ENCODE data around the gene UNC13B. TPM values are rescaled to one million over a fixed set of nuclear protein-coding genes. Genes with fewer than 3 reads are reported as not detected.

Gene UNC13B
- total RNA-seq, 1 donor from 2014 or later: 30.5 TPM

DNA sequence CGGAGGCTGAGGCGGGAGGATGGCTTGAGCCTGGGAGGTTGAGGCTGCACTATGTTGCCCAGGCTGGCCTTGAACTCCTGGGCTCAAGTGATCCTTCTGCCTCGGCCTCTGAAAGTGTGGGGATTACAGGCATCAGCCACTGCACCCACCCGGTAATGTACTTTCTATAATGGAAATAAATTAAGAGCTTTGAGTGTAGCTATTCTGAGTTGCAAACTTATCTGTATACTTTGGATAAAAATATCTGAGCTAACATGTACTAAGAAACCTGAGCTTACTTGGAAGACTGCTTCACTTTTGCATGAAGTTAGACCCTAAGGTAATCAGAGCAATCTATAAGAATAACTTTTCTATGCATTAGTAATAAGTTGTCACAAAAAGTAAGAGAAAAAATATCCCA lies 50.0 kb downstream of the UNC13B start:
- Histone ChIP-seq H3K27me3 (ENCODE audit: insufficient read depth, low read length) (no peaks in the 10 kb centered on the region), H3K36me3 (ENCODE audit: insufficient read depth, low read length) (no peaks in the 10 kb centered on the region), H3K4me1 (ENCODE audit: insufficient read depth, low read length) (no peaks in the 10 kb centered on the region), H2AFZ (ENCODE audit: low read depth, low read length) (no peak overlapping the region), H3K9ac (ENCODE audit: low read length) (no peak overlapping the region), H4K20me1 (ENCODE audit: insufficient read depth, low read length) (no peaks in the 10 kb centered on the region), H3K9me3 (ENCODE audit: insufficient read depth, low read depth, low read length) (no peaks in the 10 kb centered on the region), H3K27ac (ENCODE audit: low read depth, low read length) (no peak overlapping the region), H3K4me2 (ENCODE audit: low read length) (no peak overlapping the region), H3K79me2 (ENCODE audit: insufficient read depth, low read length) (no peaks in the 10 kb centered on the region), H3K4me3 (ENCODE audit: insufficient read depth, low read depth, low read length) (no peak overlapping the region)
- TF ChIP-seq, protein P1, sequence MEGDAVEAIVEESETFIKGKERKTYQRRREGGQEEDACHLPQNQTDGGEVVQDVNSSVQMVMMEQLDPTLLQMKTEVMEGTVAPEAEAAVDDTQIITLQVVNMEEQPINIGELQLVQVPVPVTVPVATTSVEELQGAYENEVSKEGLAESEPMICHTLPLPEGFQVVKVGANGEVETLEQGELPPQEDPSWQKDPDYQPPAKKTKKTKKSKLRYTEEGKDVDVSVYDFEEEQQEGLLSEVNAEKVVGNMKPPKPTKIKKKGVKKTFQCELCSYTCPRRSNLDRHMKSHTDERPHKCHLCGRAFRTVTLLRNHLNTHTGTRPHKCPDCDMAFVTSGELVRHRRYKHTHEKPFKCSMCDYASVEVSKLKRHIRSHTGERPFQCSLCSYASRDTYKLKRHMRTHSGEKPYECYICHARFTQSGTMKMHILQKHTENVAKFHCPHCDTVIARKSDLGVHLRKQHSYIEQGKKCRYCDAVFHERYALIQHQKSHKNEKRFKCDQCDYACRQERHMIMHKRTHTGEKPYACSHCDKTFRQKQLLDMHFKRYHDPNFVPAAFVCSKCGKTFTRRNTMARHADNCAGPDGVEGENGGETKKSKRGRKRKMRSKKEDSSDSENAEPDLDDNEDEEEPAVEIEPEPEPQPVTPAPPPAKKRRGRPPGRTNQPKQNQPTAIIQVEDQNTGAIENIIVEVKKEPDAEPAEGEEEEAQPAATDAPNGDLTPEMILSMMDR (IDR thresholded peaks at IDR 0.05; ENCODE audit: insufficient read depth, low read depth, low read length): no peak
- TF ChIP-seq EZH2 (IDR thresholded peaks at IDR 0.05; ENCODE audit: insufficient read depth, low read length): no peak
- H3K27ac Mint-ChIP-seq (ENCODE audit: unreplicated experiment): no peak overlapping the region
- no peak for FAIRE-seq
- H3K27me3 Mint-ChIP-seq (ENCODE audit: low read depth, unreplicated experiment): no peaks in the 10 kb centered on the region
- no peak for DNase-seq (ENCODE audit: low read depth)
- peaks cover 2% of the 10 kb centered on the region for H3K36me3 Mint-ChIP-seq (ENCODE audit: low read depth, unreplicated experiment)
- H3K4me3 Mint-ChIP-seq (ENCODE audit: unreplicated experiment): no peak overlapping the region
- H3K9me3 Mint-ChIP-seq (ENCODE audit: unreplicated experiment): peaks cover 8% of the 10 kb centered on the region
- H3K4me1 Mint-ChIP-seq (ENCODE audit: low read depth, unreplicated experiment): peaks cover 4% of the 10 kb centered on the region

DNA sequence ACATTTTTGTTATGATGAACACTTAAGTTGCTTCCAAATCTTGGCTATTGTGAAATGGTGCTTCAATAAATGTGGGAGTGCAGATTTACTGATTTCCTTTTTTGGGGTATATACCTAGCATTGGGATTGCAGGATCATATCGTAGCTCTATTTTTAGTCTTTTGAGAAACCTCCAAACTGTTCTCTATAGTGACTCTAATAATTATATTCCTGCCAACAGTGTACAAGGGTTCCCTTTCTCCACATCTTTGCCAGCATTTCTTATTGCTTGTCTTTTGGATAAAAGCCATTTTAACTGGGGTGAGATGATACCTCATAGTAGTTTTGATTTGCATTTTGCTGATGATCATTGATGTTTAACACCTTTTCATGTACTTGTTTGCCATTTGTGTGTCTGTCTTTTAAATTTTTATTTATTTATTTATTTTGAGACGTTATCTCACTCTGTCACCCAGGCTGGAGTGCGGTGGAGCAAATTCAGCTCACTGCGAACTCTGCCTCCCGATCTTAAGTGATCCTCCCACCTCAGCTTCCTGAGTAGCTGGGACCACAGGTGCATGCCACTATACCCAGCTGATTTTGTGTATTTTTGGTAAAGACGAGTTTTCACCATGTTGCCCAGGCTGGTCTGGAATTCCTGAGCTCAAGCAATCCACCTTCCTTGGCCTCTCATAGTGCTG lies 59.0 kb downstream of the UNC13B start:
- Histone ChIP-seq H3K4me1 (ENCODE audit: insufficient read depth, low read length) (no peaks in the 10 kb centered on the region), H3K4me3 (ENCODE audit: insufficient read depth, low read depth, low read length) (no peak overlapping the region), H3K9me3 (ENCODE audit: insufficient read depth, low read depth, low read length) (no peaks in the 10 kb centered on the region), H3K27ac (ENCODE audit: low read depth, low read length) (no peak overlapping the region), H3K36me3 (ENCODE audit: insufficient read depth, low read length) (no peaks in the 10 kb centered on the region), H4K20me1 (ENCODE audit: insufficient read depth, low read length) (no peaks in the 10 kb centered on the region), H3K4me2 (ENCODE audit: low read length) (no peak overlapping the region), H3K79me2 (ENCODE audit: insufficient read depth, low read length) (peaks cover 3% of the 10 kb centered on the region), H2AFZ (ENCODE audit: low read depth, low read length) (no peak overlapping the region), H3K27me3 (ENCODE audit: insufficient read depth, low read length) (no peaks in the 10 kb centered on the region), H3K9ac (ENCODE audit: low read length) (no peak overlapping the region)
- Mint-ChIP-seq H3K4me1 (ENCODE audit: low read depth, unreplicated experiment) (no peaks in the 10 kb centered on the region), H3K4me3 (ENCODE audit: unreplicated experiment) (no peak overlapping the region), H3K27me3 (ENCODE audit: low read depth, unreplicated experiment) (no peaks in the 10 kb centered on the region), H3K36me3 (ENCODE audit: low read depth, unreplicated experiment) (peaks cover 12% of the 10 kb centered on the region), H3K9me3 (ENCODE audit: unreplicated experiment) (peaks cover 13% of the 10 kb centered on the region), H3K27ac (ENCODE audit: unreplicated experiment) (no peak overlapping the region)
- DNase-seq (ENCODE audit: low read depth) (no peak), FAIRE-seq (no peak)
- TF ChIP-seq EZH2 (IDR thresholded peaks at IDR 0.05; ENCODE audit: insufficient read depth, low read length): no peak
- TF ChIP-seq, protein P1 (IDR thresholded peaks at IDR 0.05; ENCODE audit: insufficient read depth, low read depth, low read length): no peak

DNA sequence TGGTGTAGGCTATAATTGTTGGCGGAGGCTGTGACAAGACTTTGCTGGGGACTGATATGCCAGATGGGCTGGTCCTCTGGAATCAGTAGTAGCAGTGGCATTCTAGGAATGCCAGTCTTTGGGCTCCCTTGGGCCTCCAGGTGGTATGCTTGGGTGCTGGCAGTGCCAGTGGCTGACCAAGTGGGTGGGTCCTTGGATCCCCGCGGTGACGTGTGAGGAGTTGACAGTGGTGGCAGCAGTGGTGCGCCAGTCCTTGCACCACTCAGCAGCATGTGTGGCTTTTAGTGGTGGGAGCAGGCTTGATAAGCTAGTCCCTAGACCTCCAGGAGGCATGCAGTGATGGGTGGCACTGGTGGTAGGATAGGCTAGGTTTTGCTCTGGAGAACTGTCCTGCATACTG lies 63.9 kb downstream of the UNC13B start:
- H3K4me1 Mint-ChIP-seq (ENCODE audit: low read depth, unreplicated experiment): no peaks in the 10 kb centered on the region
- no peaks in the 10 kb centered on the region for H3K27me3 ChIP-seq (ENCODE audit: insufficient read depth, low read length)
- H3K36me3 ChIP-seq (ENCODE audit: insufficient read depth, low read length): no peaks in the 10 kb centered on the region
- no peak overlapping the region for H3K27ac ChIP-seq (ENCODE audit: low read depth, low read length)
- H3K79me2 ChIP-seq (ENCODE audit: insufficient read depth, low read length): no peaks in the 10 kb centered on the region
- no peak overlapping the region for H2AFZ ChIP-seq (ENCODE audit: low read depth, low read length)
- peaks cover 13% of the 10 kb centered on the region for H3K9me3 Mint-ChIP-seq (ENCODE audit: unreplicated experiment)
- H3K27ac Mint-ChIP-seq (ENCODE audit: unreplicated experiment): no peak overlapping the region
- H3K4me3 ChIP-seq (ENCODE audit: insufficient read depth, low read depth, low read length): no peak overlapping the region
- no peaks in the 10 kb centered on the region for H3K27me3 Mint-ChIP-seq (ENCODE audit: low read depth, unreplicated experiment)
- H3K4me2 ChIP-seq (ENCODE audit: low read length): no peak overlapping the region
- peaks cover 14% of the 10 kb centered on the region for H3K36me3 Mint-ChIP-seq (ENCODE audit: low read depth, unreplicated experiment)
- TF ChIP-seq, protein P1 (IDR thresholded peaks at IDR 0.05; ENCODE audit: insufficient read depth, low read depth, low read length): no peak
- no peak for TF ChIP-seq EZH2 (IDR thresholded peaks at IDR 0.05; ENCODE audit: insufficient read depth, low read length)
- no peak overlapping the region for H3K4me3 Mint-ChIP-seq (ENCODE audit: unreplicated experiment)
- FAIRE-seq (no peak), DNase-seq (ENCODE audit: low read depth) (no peak)
- H3K9ac ChIP-seq (ENCODE audit: low read length): no peak overlapping the region
- H4K20me1 ChIP-seq (ENCODE audit: insufficient read depth, low read length): peaks cover 3% of the 10 kb centered on the region
- H3K4me1 ChIP-seq (ENCODE audit: insufficient read depth, low read length): no peaks in the 10 kb centered on the region
- H3K9me3 ChIP-seq (ENCODE audit: insufficient read depth, low read depth, low read length): no peaks in the 10 kb centered on the region

Data from astrocyte (in vitro differentiated cells and primary cell).